ENCODE results near the gene KRT13. TPM values are rescaled to one million over a fixed set of nuclear protein-coding genes. Genes with fewer than 3 reads are reported as not detected.
A peak's percentile ranks its signal among the peaks of the same experiment; 100 is the strongest.

KRT13 gene
- total and polyA plus RNA-seq, 2 of the 4 experiments (the other 2 are of a cell fraction): 0.18 to 0.56 TPM

- no peak overlapping the region for H2BK120ac ChIP-seq (ENCODE audit: low read depth, low read length)
- no peaks in the 10 kb centered on the region for H3K4me1 ChIP-seq (ENCODE audit: control insufficient read depth, insufficient read depth, low read length)
- BruUV-seq (replicated peaks): no TSS peak
- H4K20me1 ChIP-seq (ENCODE audit: insufficient read depth, low read length): no peaks in the 10 kb centered on the region
- intact Hi-C loops (cut with micrococcal nuclease) (no loop called here), dilution Hi-C loops (cut with HindIII; ENCODE audit: low sequenced_read_pairs, unreplicated experiment) (no loop called here), in situ Hi-C loops (cut with MboI; ENCODE audit: low sequenced_read_pairs) (no loop called here)
- no peak overlapping the region for H3K14ac ChIP-seq (replicated peaks; ENCODE audit: low read depth, low read length)
- H3K27ac ChIP-seq (ENCODE audit: insufficient read depth, low read length): no peak overlapping the region
- H3K36me3 ChIP-seq (ENCODE audit: control insufficient read depth, insufficient read depth, low read length): no peaks in the 10 kb centered on the region
- peaks cover 16% of the 10 kb centered on the region for H3K27me3 ChIP-seq (ENCODE audit: control insufficient read depth, insufficient read depth, low read length)
- H4K5ac ChIP-seq (ENCODE audit: low read depth, low read length): no peak overlapping the region
- no peaks in the 10 kb centered on the region for H3K79me1 ChIP-seq (ENCODE audit: low read depth in 1 of 2, low read length in 2 of 2)
- H3K9ac ChIP-seq (ENCODE audit: low read depth, low read length): no peak overlapping the region
- ChIA-PET POLR2A (ENCODE audit: unreplicated experiment) (no interaction called here), CTCF (no interaction called here)
- H3K18ac ChIP-seq (ENCODE audit: low read depth, low read length): no peak overlapping the region
- WGBS, 2 experiments (ENCODE audit: extremely low coverage in 2 of 2, insufficient read length in 1 of 2): 88% methylated on average over 6 of the region's 8 CpGs; no CpG with 5 or more reads in 1 of the 2 experiments
- no peak overlapping the region for H2BK20ac ChIP-seq (ENCODE audit: low read depth, low read length)
- no peak overlapping the region for H4K91ac ChIP-seq (ENCODE audit: insufficient read depth, low read depth, low read length)
- no peak overlapping the region for H3K4ac ChIP-seq (ENCODE audit: low read depth, low read length)
- no peak overlapping the region for H3K56ac ChIP-seq (ENCODE audit: extremely low read depth, insufficient read depth, low read length)
- ATAC-seq (ENCODE audit: low read depth) (no peak), DNase-seq (no peak)
- H3K4me2 ChIP-seq (ENCODE audit: low read depth, low read length): no peak overlapping the region
- H3K23ac ChIP-seq (ENCODE audit: low read depth, low read length): no peak overlapping the region
- no peak overlapping the region for H2BK5ac ChIP-seq (ENCODE audit: low read depth, low read length, poor library complexity, severe bottlenecking)
- H2BK15ac ChIP-seq (ENCODE audit: low read depth, low read length): no peak overlapping the region
- H3K9me3 ChIP-seq (ENCODE audit: control insufficient read depth, insufficient read depth, low read length): peaks cover 2% of the 10 kb centered on the region; the same call in 1 of the 2 replicates
- H2AK5ac ChIP-seq (ENCODE audit: low read depth, low read length): 0 out of 2 replicates have a peak overlapping the region, but pooled peaks have one; percentile 51
- TF ChIP-seq MAFK (IDR thresholded peaks at IDR 0.05; ENCODE audit: low read depth, low read length) (no peak), RFX5 (IDR thresholded peaks at IDR 0.05; ENCODE audit: low read depth, low read length) (no peak), FOS (IDR thresholded peaks at IDR 0.05; ENCODE audit: low read depth, low read length) (no peak)
- H3K4me3 ChIP-seq (ENCODE audit: insufficient read depth, low read depth, low read length): no peak overlapping the region
- H2AFZ ChIP-seq (replicated peaks; ENCODE audit: low read length, poor library complexity): no peak overlapping the region
- H3K9me1 ChIP-seq (ENCODE audit: insufficient read depth, low read length): peaks cover 3% of the 10 kb centered on the region; the same call in 1 of the 2 replicates
- no peak overlapping the region for H4K8ac ChIP-seq (ENCODE audit: low read depth in 2 of 2, low read length in 2 of 2)
- no peak overlapping the region for H2AK9ac ChIP-seq (replicated peaks; ENCODE audit: low read depth, low read length, poor library complexity)
Measured at GRCh38 chr17:41478237-41478636, 27.2 kb downstream of the KRT13 start.

All from IMR-90 (cell line).